HG03060 (cell line): ENCODE measurements around the gene PROCR.
"Not testable (repeated sequence)": the region's sequence is repeated elsewhere in the genome, so short reads cannot be mapped to it uniquely, and the experiment has no call there.

ENCODE experiments used
- ATAC-seq: cut with Tn5 transposase; IDR thresholded peaks from one replicate; pipeline ENCODE4 v1.9.1; 2021; ENCODE audit warnings: low read depth, moderate number of reproducible peaks; ENCODE audit not compliant: unreplicated experiment

The PROCR gene

DNA sequence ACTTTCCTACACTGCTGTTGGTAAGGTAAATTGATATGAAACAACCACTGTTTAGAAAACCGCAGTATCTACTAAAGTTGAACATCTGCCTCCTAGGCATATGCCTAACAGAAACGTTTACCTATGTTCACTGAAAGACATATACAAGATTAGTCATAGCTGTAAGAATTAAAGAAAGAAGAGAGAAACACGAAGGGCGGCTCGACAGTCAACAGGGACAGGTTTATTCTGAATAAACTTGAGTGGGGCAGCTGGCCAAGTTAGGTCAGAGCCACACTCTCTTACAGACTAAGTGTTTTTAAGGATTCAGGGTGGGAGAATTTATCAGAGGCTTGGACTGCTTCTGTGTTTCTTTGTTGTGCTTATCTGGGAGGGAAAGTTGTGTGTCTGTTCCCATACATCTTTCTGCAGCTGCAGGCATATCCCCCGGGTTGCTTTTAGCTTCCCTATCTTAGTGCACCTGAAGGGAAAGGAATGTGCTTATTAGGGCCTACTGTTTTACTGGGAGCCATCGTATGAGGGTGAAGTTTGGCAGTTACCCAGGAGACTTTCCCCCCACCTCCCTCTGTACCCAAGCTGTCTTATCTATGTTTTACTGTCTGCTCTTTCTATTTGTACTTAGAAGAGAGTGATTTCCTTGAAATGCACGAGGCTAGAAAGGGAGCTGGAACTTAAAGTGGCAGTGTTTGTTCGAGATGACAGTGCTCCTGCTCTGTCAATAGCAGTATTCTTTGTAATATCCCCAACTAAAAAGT, 20.4 kb downstream of the PROCR start:
- ATAC-seq: no peak

- not testable (repeated sequence) for ATAC-seq
Measured at GRCh38 chr20:35193031-35193791, 21.3 kb downstream of the PROCR start.

- no peak for ATAC-seq
Measured at GRCh38 chr20:35196313-35196712, 24.4 kb downstream of the PROCR start.

DNA sequence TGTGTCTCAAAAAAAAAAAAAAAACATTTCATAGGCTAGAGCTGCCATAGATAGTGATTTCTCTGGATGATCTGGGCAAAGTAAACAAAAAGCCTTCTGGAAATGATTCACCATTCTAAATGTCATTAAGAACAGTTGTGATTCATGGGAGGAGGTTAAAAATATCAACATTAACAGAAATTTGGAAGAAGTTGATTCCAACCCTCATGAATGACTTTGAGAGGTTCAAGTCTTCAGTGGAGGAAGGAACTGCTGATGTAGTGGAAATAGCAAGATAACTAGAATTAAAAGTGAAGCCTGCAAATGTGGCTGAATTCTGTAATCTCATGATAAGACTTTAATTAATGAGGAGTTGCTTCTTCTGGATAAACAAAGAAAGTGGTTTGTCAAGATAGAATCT, 27.9 kb downstream of the PROCR start:
- no peak for ATAC-seq

GRCh38 chr20:35200267-35200666, 28.4 kb downstream of the PROCR start:
- ATAC-seq: no peak

GRCh38 chr20:35201467-35201866, 29.6 kb downstream of the PROCR start:
- ATAC-seq: not testable (repeated sequence)

DNA sequence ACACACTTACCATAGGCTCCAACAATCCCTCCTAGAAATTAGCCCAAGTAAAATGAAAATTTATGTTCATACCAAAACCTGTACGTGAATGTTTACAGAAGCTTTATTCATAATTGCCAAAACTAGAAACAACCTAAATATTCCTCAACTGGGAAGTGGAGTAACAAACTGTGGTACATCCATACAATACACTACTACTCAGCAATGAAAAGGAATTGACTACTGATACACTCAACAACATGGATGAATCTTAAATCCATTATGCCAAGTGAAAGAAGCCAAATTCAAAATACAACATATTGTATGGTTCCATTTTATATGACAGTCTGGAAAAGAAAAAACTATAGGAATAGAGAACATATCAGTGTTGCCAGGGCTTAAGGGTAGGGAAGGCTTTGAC, 34.9 kb downstream of the PROCR start:
- no peak for ATAC-seq

- no peak for ATAC-seq
Measured at GRCh38 chr20:35207950-35208611, 36.2 kb downstream of the PROCR start.

GRCh38 chr20:35215066-35215956, 43.4 kb downstream of the PROCR start:
- ATAC-seq: no peak

- ATAC-seq: no peak
Measured at GRCh38 chr20:35216541-35216940, 44.7 kb downstream of the PROCR start.

- ATAC-seq: no peak
Measured at GRCh38 chr20:35223941-35224340, 52.1 kb downstream of the PROCR start.

DNA sequence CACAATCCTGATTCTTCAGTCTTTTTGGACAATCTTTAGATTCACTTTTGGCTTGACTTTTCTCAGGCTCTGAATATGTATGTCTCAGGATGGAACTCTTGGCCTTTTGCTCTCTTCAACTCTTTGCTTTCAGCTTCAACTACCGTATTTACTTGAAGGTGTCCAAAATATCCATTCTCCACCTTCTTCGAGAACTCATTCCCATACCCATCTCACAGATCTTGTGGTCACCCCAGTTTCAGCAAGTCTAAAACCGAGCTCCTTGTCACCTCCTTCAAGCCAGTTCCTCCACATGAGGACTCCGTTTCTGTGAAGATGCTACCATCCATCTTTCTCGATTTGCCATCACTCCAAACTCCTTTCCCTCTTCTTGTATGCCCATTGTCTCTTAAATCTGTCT, 52.7 kb downstream of the PROCR start:
- ATAC-seq: no peak

DNA sequence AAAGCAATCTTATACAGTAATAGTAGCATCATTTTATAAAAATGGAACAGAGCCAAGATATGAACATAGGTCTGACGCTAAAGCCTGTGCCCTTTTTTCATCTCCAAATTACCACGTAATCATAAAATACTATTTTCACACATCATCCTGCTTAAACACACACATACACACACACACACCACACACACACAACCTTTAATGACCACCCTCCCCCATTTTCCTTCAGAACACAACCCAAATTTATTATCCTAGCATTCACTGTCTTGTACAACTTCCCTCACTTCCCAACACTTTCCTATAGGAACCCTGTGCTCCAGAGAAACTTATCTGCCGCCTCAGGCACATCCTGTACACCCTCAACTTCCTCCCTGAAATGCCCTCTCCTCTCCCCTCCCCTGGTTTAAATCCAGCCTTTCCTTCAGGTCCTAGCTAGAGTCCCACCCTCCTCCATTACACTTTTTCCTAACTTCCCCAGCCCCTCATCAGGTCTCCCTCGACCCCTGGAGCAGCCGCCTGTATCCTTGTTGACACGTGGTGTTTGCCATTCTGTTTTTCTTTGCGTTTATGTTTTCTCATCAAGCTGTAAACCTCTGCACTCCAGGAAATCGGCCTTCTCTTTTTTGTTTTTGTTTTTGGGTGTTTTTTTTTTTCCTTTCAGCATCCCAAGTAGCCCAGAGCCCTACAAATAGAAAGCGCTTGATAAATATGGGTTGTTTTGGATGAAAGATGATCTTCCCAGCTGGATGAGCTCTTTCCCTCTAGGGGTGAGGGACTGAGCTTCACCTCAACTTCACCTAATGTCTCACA, 53.6 kb downstream of the PROCR start:
- ATAC-seq: no peak

GRCh38 chr20:35226126-35226883, 54.4 kb downstream of the PROCR start, which contains the start of gene MMP24:
TSS of gene MMP24 (plus strand) at chr20:35226690. CDS start at chr20:35226739, 49 bp downstream.
- no peak for ATAC-seq
